OCI-LY7 (cell line): ENCODE measurements around the gene M1AP. TPM values are rescaled to one million over a fixed set of nuclear protein-coding genes. Genes with fewer than 3 reads are reported as not detected.

Source experiments
- BruUV-seq: library from RNA; stranded (reverse); fragments of 400-500 nt; replicated peaks from 2 replicates; lab custom pipeline; 2021; lab: Mats Ljungman, UMichigan
- CTCF ChIA-PET: fragments of 300-600 bp; sonication (Branson Sonifier 250); formaldehyde crosslinking; loops from one replicate; lab custom pipeline; 2022; ENCODE audit warnings: antibody characterized with exemption; ENCODE audit not compliant: unreplicated experiment; lab: Charles Lee
- POLR2A ChIA-PET: fragments of 300-600 bp; sonication (Branson Sonifier 250); formaldehyde crosslinking; loops from one replicate; lab custom pipeline; 2022; ENCODE audit warnings: antibody characterized with exemption; lab: Charles Lee
- DNase-seq: peaks from one replicate; pipeline ENCODE4 v3.0.0-alpha.2; 2015; ENCODE audit warnings: low spot score
- H2AFZ ChIP-seq: fragments of 200-600 bp; sonication (generic), shearing (Covaris generic); 2 replicates; pipeline ENCODE4 v1.6.1; 2014; ENCODE audit warnings: mild to moderate bottlenecking, antibody characterized with exemption, low read length, moderate library complexity
- H3K27ac ChIP-seq: fragments of 200-600 bp; sonication (generic); 2 replicates; pipeline ENCODE4 v1.5.1; 2014; ENCODE audit warnings: mixed run types, low read depth, mild to moderate bottlenecking, moderate library complexity, low read length, inconsistent platforms; ENCODE audit not compliant: poor library complexity, severe bottlenecking
- H3K36me3 ChIP-seq: fragments of 200-600 bp; sonication (generic); 2 replicates; pipeline ENCODE4 v1.6.1; 2014; ENCODE audit warnings: mild to moderate bottlenecking, antibody characterized with exemption, low read length, moderate library complexity, mixed read lengths; ENCODE audit not compliant: insufficient read depth
- H3K4me1 ChIP-seq: fragments of 200-600 bp; sonication (generic); 2 replicates; pipeline ENCODE4 v1.5.1; 2014; ENCODE audit warnings: mild to moderate bottlenecking, low read length; ENCODE audit not compliant: insufficient read depth, poor library complexity, severe bottlenecking
- H3K4me2 ChIP-seq: fragments of 200-600 bp; sonication (generic); 2 replicates; pipeline ENCODE4 v1.6.1; 2014; ENCODE audit warnings: mild to moderate bottlenecking, low read length
- H3K4me3 ChIP-seq: fragments of 200-600 bp; sonication (generic); 2 replicates; pipeline ENCODE4 v1.5.1; 2014; ENCODE audit warnings: mild to moderate bottlenecking, low read depth, low read length; ENCODE audit not compliant: poor library complexity, severe bottlenecking
- H3K79me2 ChIP-seq: fragments of 200-600 bp; sonication (generic); 2 replicates; pipeline ENCODE4 v1.6.1; 2016; ENCODE audit warnings: low read depth, mild to moderate bottlenecking, low read length, moderate library complexity, mixed read lengths; ENCODE audit not compliant: insufficient read depth
- H3K9me2 ChIP-seq: fragments of 200-600 bp; sonication (generic); 2 replicates; pipeline ENCODE4 v1.6.1; 2016; ENCODE audit warnings: mild to moderate bottlenecking, low read length, mixed read lengths; ENCODE audit not compliant: insufficient read depth
- H3K9me3 ChIP-seq: fragments of 200-600 bp; sonication (generic); 2 replicates; pipeline ENCODE4 v1.6.1; 2014; ENCODE audit warnings: mild to moderate bottlenecking, mixed run types, low read length, mixed read lengths
- H4K20me1 ChIP-seq: fragments of 200-600 bp; sonication (generic); 2 replicates; pipeline ENCODE4 v1.6.1; 2014; ENCODE audit warnings: mild to moderate bottlenecking, antibody characterized with exemption, low read length, moderate library complexity, mixed read lengths; ENCODE audit not compliant: insufficient read depth
- CTCF ChIP-seq: fragments of 200-600 bp; sonication (generic); conservative IDR thresholded peaks from 2 replicates; pipeline ENCODE4 v1.5.1; 2014; ENCODE audit warnings: mild to moderate bottlenecking, antibody characterized with exemption, low read length, moderate library complexity, mixed read lengths
- EZH2phosphoT487 ChIP-seq: fragments of 200-600 bp; sonication (generic); IDR thresholded peaks from 2 replicates; pipeline ENCODE4 v1.6.1; 2018; ENCODE audit warnings: low read depth, borderline replicate concordance, mild to moderate bottlenecking, mixed run types, antibody characterized with exemption, low read length, moderate library complexity, mixed read lengths
- intact Hi-C: fragments of 100-400 bp; cut with micrococcal nuclease; formaldehyde crosslinking; loops from one replicate; pipeline ENCODE4 v1.10.0; 2022; ENCODE audit not compliant: unreplicated experiment
- total RNA-seq, 2 experiments: library from RNA; depleted of rRNA in 1 of 2; stranded (reverse); fragments of >200 nt in 1 of 2; shearing (Covaris generic) in 1 of 2; gene quantifications; 2 replicates each; pipeline ENCODE4 v1.2.3, GENCODE V29; 2014 to 2022

Gene M1AP
- total RNA-seq, 2 experiments from 2014 or later, result not detected

- POLR2A ChIA-PET, result interaction anchor here (1.4 to 2.8 kb wide), 2 partner anchors 10 to 15 kb away, joined by 4 to 14 read pairs; no protein-coding TSS in a partner anchor
- CTCF ChIA-PET, result no interaction called here
Measured at GRCh38 chr2:74603282-74604000, 44.7 kb downstream of the M1AP start.

GRCh38 chr2:74602586-74603281 is 45.4 kb downstream of the M1AP start:
- no peaks in the 10 kb centered on the region for H3K9me2 ChIP-seq
- intact Hi-C loops, result no loop called here
- TF ChIP-seq EZH2phosphoT487 (no peak), CTCF (no peak)
- no peak overlapping the region for H3K4me3 ChIP-seq
- H3K9me3 ChIP-seq, result no peaks in the 10 kb centered on the region
- H3K27ac ChIP-seq, result no peak overlapping the region
- H2AFZ ChIP-seq, result no peak overlapping the region
- CTCF ChIA-PET, result no interaction called here
- DNase-seq, result no peak
- POLR2A ChIA-PET, result interaction anchor here (0.6 to 2.8 kb wide), 4 partner anchors 9 to 250 kb away, joined by 3 to 14 read pairs (median 4); no protein-coding TSS in a partner anchor
- H4K20me1 ChIP-seq, result no peaks in the 10 kb centered on the region
- H3K79me2 ChIP-seq, result no peaks in the 10 kb centered on the region
- H3K4me2 ChIP-seq, result no peak overlapping the region
- BruUV-seq, result no TSS peak
- no peaks in the 10 kb centered on the region for H3K4me1 ChIP-seq
- no peaks in the 10 kb centered on the region for H3K36me3 ChIP-seq

More at GRCh38 chr2:74603282-74604000, 44.7 kb downstream of the M1AP start:
- intact Hi-C loops, result no loop called here
- BruUV-seq, result no TSS peak
- no peaks in the 10 kb centered on the region for H3K9me3 ChIP-seq
- no peak overlapping the region for H3K4me3 ChIP-seq
- no peak overlapping the region for H3K27ac ChIP-seq
- no peak overlapping the region for H3K4me2 ChIP-seq
- no peaks in the 10 kb centered on the region for H4K20me1 ChIP-seq
- no peaks in the 10 kb centered on the region for H3K36me3 ChIP-seq
- H3K9me2 ChIP-seq, result no peaks in the 10 kb centered on the region
- no peak for DNase-seq
- TF ChIP-seq CTCF (no peak), EZH2phosphoT487 (no peak)
- H3K4me1 ChIP-seq, result no peaks in the 10 kb centered on the region
- H2AFZ ChIP-seq, result no peak overlapping the region
- no peaks in the 10 kb centered on the region for H3K79me2 ChIP-seq
